DMS53 treated with DMSO at 0.1 percent for 48 hours (cell line): ENCODE measurements around the gene FANK1.
"Not testable (repeated sequence)": the region's sequence is repeated elsewhere in the genome, so short reads cannot be mapped to it uniquely, and the experiment has no call there.

Source experiments
- DNase-seq: peaks from one replicate; lab custom pipeline; 2025; ENCODE audit not compliant: unreplicated experiment; lab: John Stamatoyannopoulos, UW

The FANK1 gene

DNA sequence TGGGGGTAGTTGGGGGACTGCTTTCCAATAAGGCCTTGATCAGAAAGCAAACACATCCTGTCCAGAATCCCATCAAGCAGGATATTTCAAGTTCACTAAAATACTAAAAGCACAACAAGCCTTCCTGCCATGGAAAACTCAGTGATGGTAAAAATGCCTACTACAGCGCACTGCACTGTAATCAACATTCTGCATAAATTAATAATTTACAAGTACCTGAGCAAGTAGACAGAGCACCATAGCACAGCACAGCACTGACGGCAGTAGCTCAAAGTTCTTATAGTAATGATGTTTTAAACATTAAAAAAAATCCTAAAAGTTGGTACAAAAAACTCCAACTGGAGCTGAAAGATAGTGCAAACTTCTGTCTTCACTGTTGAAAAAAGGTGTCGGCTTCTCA, 120.5 kb downstream of the FANK1 start:
- DNase-seq, result no peak

GRCh38 chr10:126017961-126018560, 121.7 kb downstream of the FANK1 start:
- DNase-seq, result no peak

GRCh38 chr10:126021833-126022500, 125.6 kb downstream of the FANK1 start:
- DNase-seq, result peak; percentile 88

GRCh38 chr10:126022841-126023240, 126.5 kb downstream of the FANK1 start:
- no peak for DNase-seq

GRCh38 chr10:126027692-126028091, 131.3 kb downstream of the FANK1 start:
- DNase-seq, result no peak

DNA sequence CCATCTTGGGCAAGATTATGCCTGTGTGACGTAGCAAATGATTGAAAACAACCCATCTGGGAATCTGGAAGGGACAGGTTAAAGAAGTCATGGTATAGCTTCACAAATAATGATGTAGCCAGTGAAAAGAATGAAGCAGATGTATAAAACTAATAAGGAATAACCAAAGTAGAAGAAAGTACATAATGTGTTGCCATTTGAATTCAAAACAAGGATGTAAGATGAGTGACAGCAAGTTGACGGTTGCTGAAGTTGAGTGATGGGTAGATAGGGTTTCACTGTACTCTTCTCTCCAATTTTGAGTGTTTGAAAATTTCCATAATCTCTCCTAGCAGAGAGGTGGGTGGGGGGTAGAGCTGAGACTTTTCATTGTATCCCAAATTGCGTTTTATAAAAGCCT, 133.6 kb downstream of the FANK1 start:
- no peak for DNase-seq

- no peak for DNase-seq
These were observed 138.2 kb downstream of the FANK1 start for GRCh38 chr10:126034586-126034985.

GRCh38 chr10:126036515-126036914, 140.2 kb downstream of the FANK1 start:
- no peak for DNase-seq

DNA sequence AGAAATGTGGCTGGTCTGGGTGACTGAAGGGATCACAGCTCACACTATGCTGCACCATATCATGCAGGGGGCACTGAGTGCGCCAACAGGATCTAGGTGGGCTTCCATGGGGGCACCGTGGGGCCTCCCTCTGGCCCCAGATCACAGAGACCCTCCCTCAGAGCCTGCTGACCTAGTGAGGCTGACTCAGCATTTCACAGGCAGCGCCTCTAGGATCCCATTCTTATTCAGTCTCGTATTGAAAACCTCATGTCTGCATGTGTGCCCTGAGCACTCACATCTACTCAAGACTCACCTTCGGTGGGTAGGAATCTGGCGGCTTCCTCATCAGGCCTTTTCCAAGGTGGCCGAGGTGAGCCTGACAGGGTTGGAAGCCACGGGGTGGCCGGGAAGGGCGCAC, 141.6 kb downstream of the FANK1 start:
- DNase-seq, result no peak

GRCh38 chr10:126041117-126041516, 144.8 kb downstream of the FANK1 start:
- DNase-seq, result no peak

GRCh38 chr10:126041804-126042231, 145.5 kb downstream of the FANK1 start:
- DNase-seq, result peak; percentile 94

DNA sequence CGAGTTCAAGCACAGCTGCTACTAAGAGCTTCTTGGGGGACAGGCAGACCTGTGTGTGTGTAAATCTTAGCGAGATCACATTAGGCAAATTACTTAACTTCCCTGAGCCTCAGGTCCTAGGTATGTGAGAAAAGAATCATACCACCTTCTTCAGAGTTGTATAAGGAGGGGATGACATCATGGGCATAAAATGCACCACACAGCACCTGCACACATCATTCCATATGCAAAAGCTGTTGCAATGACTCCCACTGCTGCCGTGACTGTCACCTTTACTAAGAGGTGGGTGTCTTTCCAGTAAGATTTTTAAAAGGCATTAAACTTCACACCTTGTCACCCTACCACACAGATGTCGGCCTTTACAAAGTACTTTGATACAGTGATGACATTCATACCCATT, 146.0 kb downstream of the FANK1 start:
- peak; percentile 21 for DNase-seq

- no peak for DNase-seq
These were observed 146.5 kb downstream of the FANK1 start for GRCh38 chr10:126042906-126043305.

GRCh38 chr10:126043389-126043788, 147.0 kb downstream of the FANK1 start:
- no peak for DNase-seq

- DNase-seq, result no peak
These were observed 149.5 kb downstream of the FANK1 start for GRCh38 chr10:126045861-126046260.

GRCh38 chr10:126046831-126047230, 150.5 kb downstream of the FANK1 start:
- DNase-seq, result no peak

- DNase-seq, result not testable (repeated sequence)
These were observed 151.4 kb downstream of the FANK1 start for GRCh38 chr10:126047749-126048148.

DNA sequence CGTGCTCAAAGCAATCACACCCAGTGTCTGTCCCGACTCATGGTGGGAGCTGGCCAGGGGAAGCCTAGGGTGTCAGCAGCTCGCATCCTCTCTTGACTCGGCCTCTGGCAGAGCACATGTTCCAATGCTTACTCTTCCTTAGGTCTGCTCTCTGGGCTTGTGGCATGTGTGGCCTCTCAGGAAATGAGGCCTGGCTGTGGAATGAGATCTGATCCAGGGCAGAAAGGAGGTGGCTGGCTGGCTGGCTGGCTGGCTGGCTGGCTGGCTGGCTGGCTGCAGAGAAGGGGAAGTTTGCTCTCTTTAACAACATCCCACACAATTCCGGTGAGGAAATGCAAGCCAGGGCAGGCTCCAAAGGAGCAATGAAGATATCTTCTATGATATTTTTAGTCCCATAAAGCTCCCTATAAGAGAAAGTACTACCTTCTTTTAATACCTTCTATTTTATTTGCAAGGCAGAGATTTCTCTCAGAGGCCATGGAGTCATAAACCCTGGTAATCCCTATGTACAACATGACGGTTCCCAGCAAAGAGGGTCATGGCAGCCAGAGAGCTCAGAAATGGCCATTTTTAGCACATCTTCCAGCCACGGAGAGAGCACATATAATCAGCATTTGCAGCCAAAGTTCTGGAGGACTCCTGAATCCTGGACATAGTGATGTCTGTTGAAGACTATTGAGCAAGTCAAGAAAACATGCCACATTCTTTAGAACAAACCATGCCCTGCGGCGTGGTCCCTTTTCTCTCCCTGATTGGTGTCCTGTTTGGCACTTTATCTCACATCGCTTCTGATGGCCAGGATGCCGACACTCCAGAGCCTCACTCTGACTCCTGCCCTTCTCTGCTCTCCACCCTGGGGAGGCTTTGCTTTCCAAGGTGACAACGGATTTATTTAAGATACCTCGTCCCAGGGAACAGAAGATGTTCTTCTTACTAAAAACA, 153.7 kb downstream of the FANK1 start:
- no peak for DNase-seq

DNA sequence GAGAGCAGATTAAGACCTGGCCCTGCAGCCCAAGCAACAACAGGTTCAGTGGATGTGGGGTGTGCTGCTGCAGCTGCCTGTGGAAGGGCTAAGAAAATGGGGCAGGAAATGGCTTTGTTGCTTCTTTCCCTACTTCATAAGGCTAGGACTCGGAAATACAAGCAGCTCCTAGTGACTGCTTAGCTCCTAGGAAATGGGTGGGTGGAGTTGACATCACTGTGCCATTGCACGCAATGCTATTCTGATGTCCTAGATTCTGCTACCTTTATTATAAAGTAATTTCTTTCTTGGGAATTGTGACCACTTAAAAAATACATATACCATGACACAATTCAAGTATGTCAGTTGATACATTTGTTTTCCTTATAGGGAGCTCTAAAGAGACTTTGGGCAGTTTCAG, 155.8 kb downstream of the FANK1 start:
- no peak for DNase-seq

GRCh38 chr10:126054191-126054590, 157.8 kb downstream of the FANK1 start:
- DNase-seq, result no peak

GRCh38 chr10:126057494-126057893, 161.1 kb downstream of the FANK1 start:
- DNase-seq, result no peak

GRCh38 chr10:126058104-126058503, 161.7 kb downstream of the FANK1 start:
- DNase-seq, result no peak
